GM21786 (cell line): ENCODE data around the gene RFC3.

ENCODE experiments used
- ATAC-seq: cut with Tn5 transposase; IDR thresholded peaks from one replicate; pipeline ENCODE4 v1.9.1; 2021; ENCODE audit not compliant: unreplicated experiment

The RFC3 gene

GRCh38 chr13:33863188-33863789 lies 45.3 kb downstream of the RFC3 start:
- ATAC-seq, result no peak

GRCh38 chr13:33865945-33866344 lies 48.0 kb downstream of the RFC3 start:
- ATAC-seq, result peak; percentile 95

GRCh38 chr13:33867472-33867871 lies 49.5 kb downstream of the RFC3 start:
- no peak for ATAC-seq

- ATAC-seq, result no peak
These were observed 50.5 kb downstream of the RFC3 start for GRCh38 chr13:33868343-33868994.

GRCh38 chr13:33869005-33869404 lies 51.1 kb downstream of the RFC3 start:
- ATAC-seq, result no peak

DNA sequence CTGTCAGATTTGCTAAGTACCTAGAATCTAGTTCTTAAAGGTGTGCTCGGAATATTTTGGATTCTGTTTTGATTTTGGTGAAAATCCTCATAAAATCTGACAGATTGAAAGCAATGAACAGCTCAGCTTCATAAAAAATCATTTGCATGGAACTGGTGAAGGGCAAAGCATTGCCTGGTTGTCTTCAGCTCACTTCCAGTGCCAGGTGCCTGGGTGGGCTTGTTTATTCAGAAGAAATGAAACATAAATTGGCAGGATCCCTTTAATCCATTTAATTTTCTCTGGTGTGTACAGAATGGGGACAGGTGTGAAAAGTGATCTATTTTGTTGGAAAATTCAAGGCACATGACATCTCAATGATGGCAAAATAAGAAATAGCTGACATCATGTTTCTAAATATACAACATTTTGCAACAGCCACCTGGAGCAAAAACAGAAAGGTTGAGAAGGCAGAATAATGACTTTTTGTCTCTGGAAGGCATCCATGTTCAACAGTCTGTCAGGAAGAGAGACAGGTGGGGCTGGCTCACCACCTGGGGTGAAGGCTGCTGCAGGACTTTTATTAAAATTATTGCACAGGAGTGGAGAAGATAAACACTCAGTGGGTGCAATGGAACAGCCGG lies 52.2 kb downstream of the RFC3 start:
- no peak for ATAC-seq

GRCh38 chr13:33871207-33872004 lies 53.5 kb downstream of the RFC3 start:
- ATAC-seq, result no peak

GRCh38 chr13:33872005-33872351 lies 54.0 kb downstream of the RFC3 start:
- ATAC-seq, result no peak

DNA sequence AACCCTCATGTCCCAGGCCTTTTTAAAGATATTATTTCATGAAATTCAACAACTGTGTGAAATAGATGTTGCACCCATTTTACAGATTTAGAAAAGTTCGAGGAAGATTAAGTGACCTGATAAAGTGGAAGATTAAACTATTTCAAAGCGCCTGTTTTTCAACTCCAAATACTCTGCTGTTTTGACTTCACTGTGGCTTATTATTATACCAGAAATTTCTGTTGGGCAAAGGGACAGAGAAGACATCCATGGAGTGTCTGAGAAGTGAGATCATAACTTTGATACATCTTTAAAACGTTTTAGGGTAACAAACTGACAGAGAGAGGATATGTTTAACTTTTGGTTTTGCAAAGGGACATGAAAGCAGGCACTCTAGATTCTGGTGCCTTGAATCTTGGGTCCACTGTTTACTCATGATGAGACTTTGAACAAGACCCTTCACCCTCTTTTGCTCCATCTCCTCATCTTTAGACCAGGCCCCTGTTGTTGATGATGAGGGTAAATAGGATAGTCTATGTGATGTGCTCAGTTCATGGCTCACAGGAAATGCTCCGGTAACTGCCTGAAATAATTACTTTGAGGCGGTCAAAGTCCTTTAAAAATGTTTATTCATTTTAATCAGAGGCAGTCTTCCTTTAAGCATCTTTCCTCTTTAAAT lies 55.4 kb downstream of the RFC3 start:
- ATAC-seq, result no peak

- ATAC-seq, result no peak
These were observed 56.9 kb downstream of the RFC3 start for GRCh38 chr13:33874871-33875270.

GRCh38 chr13:33875618-33876401 lies 57.9 kb downstream of the RFC3 start:
- no peak for ATAC-seq

DNA sequence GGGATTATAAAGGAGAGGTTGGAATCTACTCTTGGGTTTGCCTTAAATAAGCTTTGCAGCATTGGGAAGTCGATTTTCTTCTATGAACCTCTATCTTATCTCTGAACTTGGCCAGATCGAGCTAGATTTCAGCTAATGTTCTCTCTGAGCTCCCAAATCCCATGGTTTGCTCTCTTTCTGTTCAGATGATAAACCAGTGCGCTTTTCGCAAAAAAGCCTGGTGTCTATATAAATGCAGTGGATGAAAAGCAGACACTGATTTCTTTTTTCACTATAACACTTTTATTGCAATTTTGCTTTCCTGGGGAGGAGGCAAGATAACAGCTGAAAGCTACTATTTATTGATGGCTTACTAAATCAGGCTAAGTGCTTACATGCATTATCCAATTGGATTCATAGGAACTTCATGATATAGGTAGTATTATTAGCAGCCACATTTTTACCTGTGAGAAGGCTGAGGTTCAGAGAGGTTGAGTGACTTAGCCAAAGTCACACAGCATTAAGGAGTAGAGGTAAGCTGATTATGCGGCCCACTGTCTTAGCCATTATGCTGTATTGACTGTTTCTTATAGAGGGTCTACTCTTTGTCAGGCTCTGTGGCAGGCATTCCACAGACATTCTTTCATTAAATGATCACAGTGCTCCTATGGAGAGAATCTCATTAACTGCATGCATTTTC lies 58.9 kb downstream of the RFC3 start:
- no peak for ATAC-seq

DNA sequence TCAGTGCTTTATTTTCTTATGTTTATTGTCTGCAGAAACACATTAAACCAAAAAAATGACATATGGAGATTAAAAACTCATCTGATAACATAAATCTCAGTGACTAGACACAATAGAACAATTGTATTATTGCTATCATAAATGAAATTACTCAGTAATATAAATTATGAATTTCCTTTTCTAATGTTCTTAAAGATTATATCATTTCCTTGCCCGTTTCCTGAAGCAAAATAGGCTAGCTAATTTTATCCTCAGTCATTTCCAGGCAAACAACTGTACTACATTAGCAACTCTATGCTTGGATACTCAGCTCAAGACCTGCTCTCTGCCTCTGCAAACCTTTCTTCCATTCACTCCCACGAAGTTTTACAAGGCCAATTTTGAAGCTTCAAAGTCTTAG lies 61.2 kb downstream of the RFC3 start:
- ATAC-seq, result no peak

- no peak for ATAC-seq
These were observed 64.9 kb downstream of the RFC3 start for GRCh38 chr13:33882804-33883203.

DNA sequence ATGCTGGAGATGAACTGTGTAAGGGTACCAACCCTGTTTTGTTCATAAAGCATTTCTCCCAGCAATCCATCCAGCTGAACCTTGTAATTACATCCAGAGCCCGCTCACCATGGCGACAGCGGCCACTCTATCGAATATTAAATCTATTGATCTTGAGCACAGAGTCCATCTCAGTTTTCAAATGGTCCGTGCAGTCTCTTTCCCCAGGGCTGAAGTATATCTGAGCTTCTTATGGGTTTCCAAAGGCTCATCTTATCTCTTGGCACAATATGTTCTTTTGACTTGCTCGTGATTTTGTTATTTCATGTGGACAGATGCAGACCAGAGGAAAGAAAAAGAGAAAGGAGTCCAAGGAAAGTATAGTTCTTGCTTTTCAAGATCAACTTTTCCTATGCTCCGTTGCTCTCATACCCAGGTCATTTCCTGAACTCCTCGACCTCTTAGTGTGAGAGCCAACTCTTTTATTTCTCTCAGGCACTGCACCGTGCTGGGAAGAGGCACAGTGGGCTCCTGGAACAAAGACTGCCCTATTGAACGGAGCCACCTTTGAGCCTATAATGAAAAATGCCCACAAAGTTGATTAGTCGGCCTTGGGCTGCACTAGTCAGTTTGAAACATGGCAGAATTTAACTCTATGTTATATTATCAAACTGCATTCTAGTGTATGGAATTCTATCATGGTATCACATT lies 66.7 kb downstream of the RFC3 start:
- no peak for ATAC-seq
